GM21576 (cell line): ENCODE data around the gene COMP.

ENCODE experiments used
- ATAC-seq: cut with Tn5 transposase; IDR thresholded peaks from one replicate; pipeline ENCODE4 v1.9.1; 2021; ENCODE audit warnings: mild to moderate bottlenecking, moderate library complexity; ENCODE audit not compliant: unreplicated experiment

The COMP gene

GRCh38 chr19:18771328-18772242 is 19.5 kb downstream of the COMP start:
- ATAC-seq: no peak

DNA sequence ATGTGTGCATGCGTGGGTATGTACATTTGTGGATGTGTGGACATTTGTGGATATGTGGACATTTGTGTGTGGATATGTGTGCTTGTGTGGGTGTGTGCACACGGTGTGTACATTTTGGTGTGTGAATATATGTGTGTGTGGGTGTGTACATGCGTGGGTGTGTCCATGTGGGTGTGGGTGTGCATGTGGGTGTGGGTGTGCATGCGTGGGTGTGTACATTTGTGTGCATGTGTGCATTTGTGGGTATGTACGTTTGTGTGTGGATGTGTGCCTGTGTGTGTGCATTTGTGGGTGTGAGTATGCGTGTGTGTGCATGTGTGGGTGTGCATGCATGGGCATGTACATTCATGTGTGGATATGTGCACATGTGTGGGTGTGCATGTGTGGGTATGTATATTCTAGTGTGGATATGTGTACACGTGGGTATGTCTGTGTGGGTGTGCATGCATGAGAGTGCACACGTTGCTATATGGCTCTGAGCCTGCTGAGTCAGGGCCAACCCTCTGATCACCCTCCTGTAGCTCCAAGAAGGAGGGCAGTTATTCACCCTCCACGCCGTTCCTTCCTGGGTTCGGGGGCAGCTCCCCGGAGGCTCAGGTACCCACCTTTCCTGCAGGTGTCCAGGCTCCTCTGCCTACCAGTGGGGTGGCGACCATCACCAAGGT is 20.3 kb downstream of the COMP start:
- ATAC-seq: no peak

DNA sequence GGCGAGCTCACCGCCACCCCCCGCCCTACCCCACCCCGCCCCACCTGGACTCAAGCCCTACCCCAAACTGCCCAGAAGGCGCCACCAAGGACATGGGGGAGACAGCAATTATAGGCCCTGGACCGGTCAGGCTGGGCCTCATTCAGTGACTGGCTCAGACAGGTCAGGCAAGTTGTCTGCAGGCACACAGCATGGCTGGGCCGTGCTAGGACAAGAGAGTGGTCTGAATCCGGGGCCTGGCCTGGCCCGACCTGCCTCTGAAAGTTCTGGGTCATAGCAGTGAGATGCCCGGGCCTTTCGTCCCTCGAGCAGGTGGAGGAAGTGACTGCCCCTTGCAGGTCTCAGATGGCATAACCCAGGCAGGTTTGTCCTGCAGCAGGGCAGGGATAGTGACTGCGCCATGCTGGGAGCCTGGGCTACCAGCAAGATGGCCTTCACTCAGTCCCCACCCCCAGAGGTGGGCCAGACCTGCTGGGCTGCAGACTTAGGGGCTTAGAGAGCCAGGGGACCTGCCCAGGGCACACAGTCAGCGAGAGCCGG is 21.0 kb downstream of the COMP start:
- no peak for ATAC-seq

DNA sequence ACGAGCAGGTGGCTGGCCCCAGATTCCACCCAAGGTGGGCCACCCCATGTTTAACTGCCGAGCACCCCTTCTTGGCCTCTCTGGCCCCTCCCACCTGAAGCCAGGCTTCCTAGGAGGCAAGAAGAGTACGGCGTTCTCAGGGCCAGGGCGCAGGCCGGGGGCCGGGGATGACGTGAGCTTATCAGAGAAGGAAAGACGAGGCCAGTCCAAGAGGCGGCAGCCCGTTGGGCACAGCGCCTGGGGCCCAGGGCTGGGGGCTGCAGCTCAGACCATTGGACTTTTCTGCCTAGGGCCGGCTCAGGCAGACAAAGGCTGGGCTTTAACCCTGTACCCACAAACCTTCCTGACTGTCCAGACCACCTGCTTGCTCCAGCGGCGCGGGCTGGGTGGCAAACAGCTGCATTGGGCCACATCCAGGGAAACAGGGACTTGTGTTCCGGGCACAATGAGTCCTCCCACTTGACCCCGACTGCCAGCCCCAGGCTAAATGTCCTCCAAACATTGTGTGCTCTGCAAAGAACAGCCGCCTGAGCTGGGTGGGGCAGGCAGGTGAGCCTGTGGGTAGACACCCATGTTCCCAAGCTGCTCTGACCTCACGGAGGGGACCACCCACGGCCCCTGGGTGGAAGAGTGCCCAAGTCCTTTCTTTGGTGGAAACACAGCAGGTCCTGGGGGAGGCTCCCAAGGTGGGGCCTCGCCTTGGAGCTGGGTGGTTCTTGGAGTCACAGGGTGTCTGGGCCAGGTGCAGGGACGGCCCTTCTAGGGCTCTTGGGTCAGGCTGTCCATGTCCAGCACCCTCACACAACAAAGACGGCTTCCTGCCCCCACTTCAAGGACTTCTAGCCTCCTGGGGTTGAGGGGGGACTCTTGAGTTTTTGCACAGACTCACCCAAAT is 21.9 kb downstream of the COMP start:
- no peak for ATAC-seq

- ATAC-seq: no peak
Measured at GRCh38 chr19:18768046-18768771, 22.9 kb downstream of the COMP start.

DNA sequence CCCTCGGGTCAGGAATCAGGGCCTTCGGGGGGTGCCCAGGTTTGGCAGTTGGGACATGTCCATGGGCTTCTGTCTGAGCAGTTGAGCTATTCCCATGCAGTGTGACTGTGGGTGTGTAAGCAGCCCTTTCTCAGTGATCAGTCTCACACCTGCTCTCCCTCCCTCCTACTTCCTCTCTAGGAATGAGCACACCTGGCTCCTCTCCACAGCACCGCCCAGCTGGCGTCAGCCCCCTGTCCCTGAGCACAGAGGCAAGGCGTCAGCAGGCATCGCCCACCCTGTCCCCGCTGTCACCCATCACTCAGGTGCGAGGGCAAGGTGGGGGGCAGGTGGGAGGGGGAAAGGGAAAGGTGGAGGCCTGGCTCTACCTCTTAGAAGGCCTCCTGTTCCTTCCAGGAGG is 25.9 kb downstream of the COMP start:
- no peak for ATAC-seq

- ATAC-seq: no peak
Measured at GRCh38 chr19:18764591-18765051, 26.5 kb downstream of the COMP start.

DNA sequence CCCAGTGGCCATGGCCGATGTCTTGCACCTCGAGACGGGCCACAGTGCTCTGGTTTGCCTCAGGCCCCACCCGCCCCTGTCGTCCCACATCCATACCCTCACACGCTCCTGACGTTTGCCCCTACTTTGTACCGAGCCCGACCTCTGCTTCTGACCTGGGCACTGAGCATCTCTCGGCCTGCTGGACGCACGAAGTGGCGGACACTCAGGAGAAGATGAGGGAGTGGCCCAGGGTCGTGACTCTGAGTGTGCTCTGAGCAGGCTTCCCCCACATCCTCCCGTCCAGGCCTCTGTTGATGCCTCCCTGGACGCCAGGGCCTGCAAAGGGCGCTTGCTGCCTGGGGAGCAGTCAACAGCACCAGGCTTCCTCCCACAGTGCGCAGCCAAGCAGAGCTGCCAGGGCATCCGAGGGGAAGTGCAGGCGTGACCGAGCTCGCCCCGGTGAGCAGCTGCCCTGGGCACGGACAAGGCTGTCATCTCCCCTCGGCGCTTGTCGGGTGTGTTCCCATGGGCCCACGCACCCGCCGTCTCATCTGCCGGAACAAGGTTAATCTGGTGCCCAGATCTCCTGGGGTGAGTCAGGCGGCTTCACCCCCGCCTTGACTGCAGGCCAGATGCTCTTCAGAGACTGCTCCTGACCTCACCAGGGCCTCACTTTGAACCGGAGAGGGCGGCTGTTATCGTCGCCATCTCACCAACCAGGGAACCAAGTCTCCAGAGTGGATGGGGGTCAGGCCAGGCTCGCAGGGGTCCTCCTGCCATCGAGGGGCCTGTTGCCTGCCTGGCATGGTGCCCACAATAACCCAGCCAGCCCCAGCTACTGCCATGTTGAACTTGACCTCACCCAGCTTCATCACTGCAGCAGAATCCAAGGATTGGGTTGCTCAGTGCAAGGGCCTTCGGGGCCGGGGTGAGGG is 27.2 kb downstream of the COMP start:
- ATAC-seq: no peak

DNA sequence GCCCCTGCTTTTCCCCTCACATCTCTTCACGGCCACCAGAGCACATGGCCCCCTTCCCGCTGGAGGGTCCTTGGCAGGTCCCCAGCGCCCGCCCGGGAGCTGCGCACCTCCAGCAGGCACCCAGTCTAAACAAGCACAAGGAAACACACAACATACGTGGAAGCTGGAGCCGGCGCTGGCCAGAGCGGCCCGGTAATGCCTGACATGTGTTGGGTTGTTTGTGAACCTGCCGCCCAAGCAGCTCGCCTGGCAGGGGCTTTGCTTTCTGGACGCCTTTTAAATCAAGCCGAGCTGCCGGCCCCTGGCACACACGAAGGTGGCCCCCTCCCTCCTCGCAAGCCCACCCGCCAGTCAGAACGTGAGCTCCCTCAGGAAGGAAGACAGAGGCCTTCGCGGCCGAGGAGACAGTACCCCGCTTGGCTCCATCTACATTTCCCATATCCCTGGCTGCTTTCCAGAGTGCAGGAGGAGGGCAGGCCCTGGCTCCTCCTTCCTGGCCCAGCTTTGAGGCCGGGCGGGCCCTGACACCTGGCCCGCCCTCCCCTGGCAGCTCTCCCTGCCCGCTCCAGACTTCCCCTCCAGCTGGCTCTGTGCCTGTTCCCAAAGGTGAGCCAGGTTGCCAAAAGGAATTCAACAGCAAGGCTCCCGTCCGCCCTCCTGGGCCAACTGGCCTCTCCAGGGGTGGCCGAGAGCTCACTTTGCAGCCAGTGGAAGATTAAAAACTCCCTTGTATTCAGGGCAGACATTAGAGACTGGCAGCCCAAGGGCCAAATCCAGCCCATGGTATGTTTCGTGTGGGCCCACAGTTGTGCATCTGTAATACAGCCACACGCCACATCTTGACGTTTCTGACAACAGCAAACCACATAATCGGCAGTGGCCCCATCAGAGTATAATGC is 28.7 kb downstream of the COMP start:
- no peak for ATAC-seq

DNA sequence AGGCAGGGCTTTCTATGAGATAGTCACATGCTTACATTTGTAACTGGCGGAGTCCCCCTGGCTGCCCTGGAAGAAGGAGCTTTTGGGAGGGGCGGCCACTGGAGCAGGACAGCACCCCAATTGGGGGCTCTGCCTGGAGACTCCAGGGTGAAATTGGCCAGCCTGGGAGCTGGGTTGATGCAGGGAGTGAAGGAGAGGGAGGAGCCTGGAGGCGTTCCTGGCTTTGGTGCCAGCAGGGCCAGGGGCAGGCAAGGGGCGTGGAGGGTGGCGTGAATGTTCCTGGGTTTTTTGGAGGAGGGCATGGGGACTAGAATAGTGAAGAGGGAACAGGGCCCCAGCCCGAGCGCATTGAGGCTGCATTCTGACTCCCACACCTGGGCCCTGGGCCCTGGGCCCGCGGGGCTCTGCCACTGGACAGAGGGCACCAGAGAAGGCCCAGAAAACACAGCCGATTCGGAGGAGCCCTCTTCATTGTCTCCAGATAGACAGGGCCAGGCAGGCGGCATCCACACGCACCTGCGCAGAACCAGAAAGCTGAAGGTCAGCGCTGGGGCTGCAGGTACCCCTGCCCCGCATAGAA is 29.5 kb downstream of the COMP start:
- ATAC-seq: no peak

DNA sequence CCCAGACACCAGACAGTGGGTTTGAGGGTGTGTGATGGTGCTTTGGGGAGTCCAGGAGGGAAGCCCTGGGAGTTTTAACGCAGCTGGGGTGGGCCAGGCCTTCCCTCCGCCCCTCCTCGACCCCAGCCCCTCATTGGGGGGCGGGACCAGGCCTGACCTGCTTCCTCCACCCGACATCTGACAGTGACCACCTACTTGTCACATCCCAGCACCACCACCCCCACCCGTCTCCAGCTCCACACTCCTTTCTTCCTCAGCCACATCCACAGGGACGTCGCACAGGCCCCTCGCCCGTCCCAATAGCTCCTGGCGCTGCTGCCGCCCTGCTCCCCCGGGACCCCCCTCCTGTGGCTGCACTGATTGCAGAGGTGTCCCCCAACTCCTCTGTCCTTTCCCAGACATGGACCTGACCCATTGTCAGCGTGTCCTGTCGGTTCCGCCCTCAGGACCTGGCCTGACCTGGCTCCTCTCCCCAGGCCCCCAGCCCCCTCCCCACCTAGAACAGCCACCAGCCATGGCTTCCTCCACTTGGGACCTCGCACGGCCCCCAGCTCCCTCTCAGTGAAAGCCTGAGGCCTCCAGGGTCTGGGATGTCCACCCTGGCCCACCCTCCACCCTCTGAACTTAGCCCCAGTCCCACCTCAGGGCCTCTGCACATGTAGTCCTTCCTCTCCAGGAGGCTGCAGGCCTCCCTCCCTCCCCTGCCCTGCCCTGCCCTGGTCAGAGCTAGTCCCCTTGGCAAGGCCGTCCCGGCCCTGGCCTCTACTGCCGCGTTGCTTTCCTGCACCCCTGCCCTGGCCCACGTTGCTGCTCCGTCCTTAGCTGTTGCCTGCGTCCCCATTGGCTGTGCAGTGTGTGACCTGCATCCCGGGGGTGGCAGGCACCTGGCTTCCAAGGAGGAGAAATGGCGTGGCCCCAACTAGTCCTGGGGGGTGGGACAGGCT is 30.4 kb downstream of the COMP start:
- no peak for ATAC-seq

GRCh38 chr19:18759995-18760426 is 31.1 kb downstream of the COMP start:
- ATAC-seq: no peak

DNA sequence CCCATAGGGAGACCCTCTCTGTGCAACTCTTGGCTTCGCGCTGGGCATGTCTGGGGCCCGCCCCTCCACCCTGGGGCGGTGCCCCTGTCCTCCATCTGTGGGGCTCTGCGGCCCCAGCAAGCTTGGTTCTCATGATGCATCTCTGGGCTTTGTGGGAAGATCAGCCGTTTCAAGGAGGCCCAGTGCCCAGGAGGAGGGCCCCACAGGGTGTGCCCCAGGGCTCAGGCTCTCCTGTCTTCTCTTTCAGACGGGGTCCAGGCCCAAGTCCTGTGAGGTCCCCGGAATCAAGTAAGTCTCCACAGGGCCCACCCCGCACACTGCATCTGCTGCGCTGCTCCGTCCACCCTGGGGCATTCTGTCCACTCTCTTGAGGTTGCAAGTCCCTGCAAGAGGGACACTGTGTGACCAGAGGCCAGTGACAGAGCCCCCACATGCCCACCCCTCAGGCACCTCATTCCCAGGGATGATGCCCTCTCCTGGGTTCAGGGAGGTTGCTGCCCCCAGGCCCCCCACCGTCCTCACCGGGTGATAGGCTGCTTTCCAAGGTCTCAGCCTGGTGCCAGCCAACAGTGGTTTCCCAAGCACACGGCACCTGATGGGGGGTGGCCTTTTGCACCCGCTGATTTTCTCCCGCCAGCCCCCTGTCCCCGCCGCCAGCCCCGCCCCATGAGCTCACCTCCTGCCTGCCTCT is 31.7 kb downstream of the COMP start:
- ATAC-seq: no peak

- ATAC-seq: no peak
Measured at GRCh38 chr19:18756896-18757295, 34.2 kb downstream of the COMP start.

DNA sequence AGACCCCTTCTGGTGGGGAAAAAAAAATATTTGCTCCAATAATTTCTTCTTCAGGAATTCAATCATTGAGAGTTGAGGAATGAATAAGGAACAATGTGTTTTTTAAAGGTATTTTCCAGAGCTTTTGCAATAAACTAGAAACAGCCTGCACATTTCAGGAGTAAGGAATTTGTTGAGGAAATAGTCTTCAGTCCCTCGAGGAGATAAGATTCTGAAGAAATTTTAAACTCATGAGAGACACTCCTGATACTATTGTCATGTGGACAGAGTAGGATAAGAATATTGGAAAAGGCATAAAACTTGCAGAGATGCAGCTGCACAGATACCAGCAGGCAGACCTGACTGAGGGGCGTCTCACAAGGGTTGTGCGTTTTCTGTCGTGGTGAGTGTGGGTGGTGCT is 36.6 kb downstream of the COMP start:
- no peak for ATAC-seq

DNA sequence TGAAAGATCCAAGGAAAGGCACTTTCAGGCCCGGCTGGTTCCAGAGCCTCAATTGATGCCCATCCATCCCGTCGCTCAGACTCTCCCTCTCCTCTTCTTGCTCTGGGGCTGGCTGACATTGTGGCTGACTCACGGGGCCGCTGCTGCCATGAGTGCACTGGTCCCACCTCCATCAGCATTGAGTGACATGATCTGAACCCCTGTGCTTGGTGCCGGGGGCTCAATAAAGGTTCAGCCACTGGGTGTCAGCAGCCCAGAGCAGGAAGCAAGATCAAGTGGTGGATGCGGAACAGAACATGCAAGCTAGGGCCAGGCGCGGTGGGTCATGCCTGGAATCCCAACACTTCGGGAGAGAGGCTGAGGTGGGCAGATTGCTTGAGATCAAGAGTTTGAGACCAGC is 39.5 kb downstream of the COMP start:
- no peak for ATAC-seq
